SH-SY5Y (cell line): ENCODE measurements around the gene PIP4K2A.

Source experiments
- GATA2 ChIP-seq: IDR thresholded peaks from 2 replicates; pipeline ENCODE4 v1.6.1; 2011; ENCODE audit warnings: mild to moderate bottlenecking, low read depth, low read length
- GATA3 ChIP-seq: IDR thresholded peaks from 2 replicates; pipeline ENCODE4 v1.6.1; 2011; ENCODE audit warnings: low read depth, mild to moderate bottlenecking, low read length, moderate library complexity

PIP4K2A gene

DNA sequence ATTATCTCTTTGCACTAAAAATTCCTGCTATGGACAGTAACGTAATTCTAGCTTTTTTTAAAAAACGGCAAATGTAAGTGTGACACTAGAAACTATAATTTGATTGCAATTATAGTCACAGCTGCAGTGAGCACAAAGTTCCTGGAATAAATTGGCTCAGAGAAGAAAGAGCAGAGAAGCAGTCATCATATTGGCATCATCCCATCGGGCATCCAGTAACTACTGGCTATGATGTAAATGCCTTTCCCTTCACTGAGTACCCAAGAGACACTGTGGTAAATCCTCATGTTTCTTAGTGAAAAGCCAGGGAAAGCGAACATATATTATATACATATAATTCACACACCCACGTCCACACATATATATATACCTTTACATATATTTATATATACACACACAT lies 43.6 kb downstream of the PIP4K2A start:
- TF ChIP-seq GATA2 (no peak), GATA3 (no peak)

DNA sequence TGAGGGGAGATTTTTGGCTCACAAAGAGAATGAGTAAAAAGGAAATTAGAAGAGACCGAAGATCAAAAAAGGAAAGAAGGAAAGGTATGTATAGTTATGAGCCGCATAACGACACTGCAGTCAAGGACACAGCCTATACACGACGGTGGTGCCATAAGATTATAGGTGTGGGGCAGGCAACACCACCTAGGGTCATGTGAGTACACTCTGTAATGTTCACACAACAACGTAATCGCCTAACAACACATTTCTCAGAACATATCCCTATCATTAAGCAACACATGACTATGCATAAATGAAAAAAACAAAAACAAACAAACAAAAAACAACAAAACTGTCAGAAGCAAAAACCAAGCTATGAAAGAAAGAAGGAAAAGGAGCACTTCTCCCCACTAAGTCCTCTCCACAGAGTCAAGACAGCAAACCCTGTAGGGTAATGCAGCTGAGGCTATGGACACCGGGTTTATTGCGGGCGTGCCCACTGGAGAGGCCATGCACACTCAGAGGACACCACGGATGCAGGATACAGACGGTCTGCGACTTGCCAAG lies 45.1 kb downstream of the PIP4K2A start:
- no peak for TF ChIP-seq GATA3
- no peak for TF ChIP-seq GATA2

DNA sequence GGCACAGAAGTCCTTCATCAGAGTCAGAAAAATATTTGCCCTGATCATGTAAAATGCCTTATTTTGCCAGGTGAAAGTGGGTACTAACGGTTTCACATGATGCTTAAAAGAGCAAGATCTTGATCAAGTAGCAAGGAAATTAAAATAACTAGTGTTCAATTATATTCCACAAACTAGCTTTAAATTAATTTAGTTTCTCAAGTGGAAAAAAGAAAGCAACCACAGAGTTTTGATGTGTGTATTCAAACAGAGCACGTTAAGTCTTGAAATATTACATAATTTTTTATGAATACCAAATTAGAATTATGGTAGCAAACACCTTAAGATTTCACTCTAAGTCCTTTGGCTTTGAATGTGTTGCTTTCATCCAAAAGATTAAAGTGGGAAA lies 47.3 kb downstream of the PIP4K2A start:
- TF ChIP-seq GATA2 (no peak), GATA3 (no peak)

DNA sequence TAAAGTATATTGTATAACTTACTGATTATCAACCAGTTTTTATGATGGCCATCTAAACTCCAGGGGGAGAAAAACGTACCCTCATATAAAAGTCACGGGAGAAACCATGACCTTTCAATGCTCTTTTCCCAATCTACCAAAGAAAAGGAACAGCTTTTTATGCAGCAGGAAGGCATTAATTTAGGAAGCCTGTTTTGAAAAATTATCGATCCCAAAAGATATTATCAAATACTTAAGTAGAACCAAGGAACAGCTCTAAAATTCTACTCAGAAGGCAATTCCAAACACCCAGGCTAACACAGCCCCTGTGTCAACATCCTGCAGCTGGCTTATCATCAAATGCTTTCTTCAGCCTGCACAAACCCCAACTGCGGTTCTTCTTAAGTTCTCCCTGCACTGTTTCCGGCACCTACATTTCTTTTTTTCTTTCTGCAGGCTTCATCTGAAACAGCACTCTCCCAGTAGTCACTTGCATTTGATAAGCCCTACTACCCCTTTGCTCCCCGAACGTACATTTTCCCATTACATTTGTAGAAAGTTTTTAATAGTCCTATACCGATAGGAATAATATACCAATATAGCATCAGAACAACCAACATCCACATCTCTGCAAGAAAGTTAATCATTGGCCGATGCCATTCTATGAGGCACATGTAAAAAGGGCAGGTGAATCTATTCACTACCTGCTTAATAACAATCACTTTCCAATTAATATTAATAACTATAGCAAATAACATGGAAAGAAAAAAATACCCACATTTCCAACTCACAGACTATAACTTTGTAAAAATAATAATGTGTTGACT lies 47.9 kb downstream of the PIP4K2A start:
- TF ChIP-seq GATA2 (no peak), GATA3 (no peak)

DNA sequence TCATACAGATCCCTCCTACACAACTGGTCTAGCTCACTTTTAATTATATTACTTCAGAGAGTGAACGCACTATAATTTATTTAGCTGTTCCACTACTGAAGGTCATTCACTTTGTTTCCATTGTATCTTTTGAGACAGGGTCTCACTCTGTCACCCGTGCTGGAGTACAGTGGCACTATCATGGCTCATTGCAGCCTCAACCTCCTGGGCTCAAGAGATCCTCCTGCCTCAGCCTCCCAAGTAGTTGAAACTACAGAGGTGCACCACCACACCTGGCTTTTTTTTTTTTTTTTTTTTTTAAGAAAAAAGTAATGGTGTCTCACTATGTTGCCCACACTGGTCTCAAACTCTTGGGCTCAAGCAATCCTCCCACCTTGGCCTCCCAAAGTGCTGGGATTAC lies 49.0 kb downstream of the PIP4K2A start:
- TF ChIP-seq GATA3 = no peak
- no peak for TF ChIP-seq GATA2

DNA sequence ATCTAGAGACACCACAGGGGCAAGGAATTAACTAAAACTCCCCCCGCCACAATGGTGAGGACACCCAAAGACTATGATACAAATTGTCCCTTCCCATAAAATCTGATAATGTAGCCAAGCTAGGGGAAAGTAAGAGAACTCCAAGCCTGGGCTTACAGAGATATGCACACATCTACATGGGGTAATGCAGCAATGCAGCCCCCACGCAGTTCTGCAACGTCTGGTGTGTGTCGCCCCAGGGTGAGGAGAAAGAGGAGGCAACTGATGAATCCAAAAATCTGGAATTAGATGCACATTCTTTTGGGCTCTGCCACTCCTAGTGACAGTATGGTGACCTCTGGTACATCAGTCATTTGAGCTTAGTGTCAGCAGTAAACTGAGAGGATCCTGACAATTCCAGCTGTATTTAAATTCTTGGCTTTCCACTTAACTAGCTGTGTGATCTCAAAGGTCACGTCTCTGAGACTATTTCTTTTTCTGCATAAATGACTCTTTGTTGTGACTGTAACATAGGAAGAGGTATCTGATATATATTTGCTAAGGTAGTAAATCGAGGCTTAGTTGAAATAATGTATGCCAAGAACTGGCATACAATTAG lies 51.5 kb downstream of the PIP4K2A start:
- TF ChIP-seq GATA3 = no peak

DNA sequence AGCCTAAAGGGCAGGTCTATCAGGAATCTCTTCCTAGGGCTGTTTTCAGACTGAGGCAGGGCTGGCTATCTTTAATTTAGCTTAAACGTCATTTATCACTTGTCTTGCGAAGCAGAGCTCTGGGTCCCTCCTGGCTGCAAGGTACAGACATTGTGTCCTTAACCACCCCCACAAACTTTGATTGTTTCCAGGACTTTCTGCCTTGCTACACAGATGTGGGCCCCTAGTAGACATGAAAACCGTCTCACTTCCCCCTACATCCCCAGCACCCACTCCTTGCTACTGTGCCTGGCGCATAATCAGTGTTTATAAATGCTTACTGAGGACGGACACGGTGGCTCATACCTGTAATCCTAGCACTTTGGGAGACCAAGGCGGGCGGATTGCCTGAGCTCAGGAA lies 54.5 kb downstream of the PIP4K2A start:
- TF ChIP-seq GATA2 (no peak), GATA3 (no peak)

DNA sequence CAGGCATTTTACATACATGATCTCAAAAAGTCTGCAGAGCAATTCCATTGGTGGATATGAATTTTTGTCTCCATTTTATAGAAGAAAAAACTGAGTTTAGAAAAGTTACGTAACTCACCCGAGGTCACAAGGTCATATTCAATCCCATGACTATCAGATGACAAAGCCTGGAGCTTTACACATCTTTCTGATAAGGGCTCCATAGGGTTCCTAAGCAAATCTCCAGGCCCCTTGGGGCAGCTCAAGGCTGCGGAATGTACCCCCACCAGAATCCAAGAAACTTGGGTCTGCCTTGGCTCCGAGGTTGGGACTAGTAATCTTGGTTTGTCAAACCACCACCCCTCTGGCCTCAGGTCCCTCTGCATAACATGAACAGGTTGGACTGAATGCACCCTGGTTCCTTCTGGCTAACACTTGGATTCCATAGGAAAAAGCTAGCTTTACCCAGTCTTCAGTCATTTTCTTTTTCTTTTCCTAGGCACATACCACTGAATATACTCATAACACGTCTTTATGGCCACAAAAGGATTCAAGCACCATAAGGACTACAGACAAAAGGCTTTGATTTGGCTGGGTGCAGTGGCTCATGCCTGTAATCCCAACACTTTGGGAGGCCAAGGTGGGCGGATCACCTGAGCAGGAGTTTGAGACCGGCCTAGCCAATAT lies 55.5 kb downstream of the PIP4K2A start:
- TF ChIP-seq GATA3 (no peak), GATA2 (no peak)

DNA sequence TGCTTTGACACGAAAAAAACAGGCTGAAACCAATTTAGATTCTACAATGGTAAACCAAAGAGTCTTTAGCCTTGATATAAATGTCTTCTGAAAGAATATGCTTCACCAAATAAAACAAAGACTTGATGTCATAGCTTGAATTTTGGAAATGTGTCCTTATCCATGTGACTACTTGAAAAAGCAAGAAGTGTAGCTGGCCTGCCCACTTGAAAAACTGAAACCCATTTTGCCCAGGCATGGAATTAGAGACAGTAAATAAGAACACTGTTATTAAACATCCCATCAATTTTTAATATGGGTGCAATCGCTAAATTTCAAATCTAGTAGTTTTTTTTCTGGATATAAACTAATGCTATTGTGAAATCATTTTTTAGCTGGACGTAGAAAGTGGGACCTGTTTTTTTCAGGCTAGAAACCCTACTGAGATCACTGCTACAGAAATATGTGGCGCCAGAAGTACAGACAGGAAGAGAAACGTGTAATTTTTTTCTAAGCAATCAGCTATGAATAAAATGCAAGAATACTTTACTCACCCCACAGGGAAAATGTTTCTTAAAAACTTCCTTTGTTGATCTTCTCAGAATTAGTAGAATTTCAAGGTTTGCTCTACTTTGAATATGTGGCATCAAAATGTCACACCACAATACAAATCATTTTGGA lies 56.7 kb downstream of the PIP4K2A start:
- no peak for TF ChIP-seq GATA2
- no peak for TF ChIP-seq GATA3

DNA sequence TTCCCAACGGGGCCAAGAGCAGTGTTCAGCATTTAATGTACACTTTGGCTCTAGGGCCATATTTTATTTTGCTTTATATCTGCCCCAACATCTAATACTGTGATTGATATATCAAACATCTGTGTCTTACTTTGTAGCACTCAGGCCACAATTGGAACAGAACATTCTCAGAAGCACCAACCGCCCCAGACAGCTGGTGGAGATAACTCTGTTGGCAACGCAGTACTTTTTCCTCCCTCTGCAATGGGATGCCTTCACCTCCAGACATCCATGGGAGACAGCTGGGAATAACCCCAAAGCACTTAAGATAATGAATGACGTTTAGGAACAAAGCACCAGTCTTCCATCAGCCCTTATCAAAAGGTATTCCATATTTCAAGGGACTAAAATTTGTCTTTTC lies 57.4 kb downstream of the PIP4K2A start:
- no peak for TF ChIP-seq GATA3
- TF ChIP-seq GATA2 = no peak

DNA sequence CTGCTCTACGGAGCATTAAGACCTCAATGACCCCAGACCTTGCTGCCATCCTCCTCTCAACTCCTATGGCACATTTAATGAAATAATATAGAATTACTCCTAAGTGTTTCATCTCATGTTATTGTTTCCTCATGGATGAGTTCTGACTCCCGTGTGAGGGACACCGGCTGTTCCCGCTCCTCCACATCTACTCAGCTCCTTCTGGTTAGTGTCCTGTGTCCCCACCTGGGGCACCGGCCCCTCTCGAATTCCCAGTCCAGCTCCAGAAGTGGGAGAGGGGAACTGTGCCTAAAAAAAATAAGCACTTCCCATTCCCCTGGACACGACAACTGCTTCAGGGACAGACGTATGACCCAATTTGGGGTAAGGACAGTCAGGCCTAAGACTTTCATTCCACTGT lies 58.3 kb downstream of the PIP4K2A start:
- TF ChIP-seq GATA3 = no peak
- no peak for TF ChIP-seq GATA2

DNA sequence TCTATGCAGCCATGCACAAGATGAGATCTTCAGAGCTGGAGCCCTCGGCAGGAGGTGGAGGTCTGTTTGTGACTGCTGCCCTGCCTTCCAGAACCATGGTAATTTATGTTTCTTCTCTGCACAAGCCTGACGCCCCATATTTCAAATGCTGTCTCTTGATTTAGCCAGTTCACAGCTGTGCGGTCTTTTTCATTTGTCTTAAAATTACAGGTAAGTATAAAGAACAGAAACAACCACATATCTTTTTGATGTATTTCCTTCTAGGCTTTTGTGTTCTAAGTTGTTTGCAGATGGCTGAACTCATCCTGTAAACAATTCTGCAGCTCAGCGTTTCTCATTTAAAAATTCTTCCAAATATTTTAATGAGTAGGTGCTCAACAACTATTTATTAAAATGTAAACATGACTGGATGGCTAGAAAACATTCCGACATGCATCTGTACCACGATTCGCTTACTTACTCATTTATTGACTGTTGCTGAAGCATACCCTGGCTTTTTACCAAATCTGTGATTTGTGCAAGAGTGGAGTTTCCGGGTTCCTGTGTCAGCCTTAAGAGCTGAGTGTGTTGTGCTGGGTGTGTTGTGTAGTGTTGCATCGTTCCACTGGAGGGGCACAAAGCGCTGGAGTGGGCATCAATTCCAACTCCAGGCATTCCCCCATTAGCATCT lies 58.9 kb downstream of the PIP4K2A start:
- TF ChIP-seq GATA2 = no peak
- TF ChIP-seq GATA3 = no peak

DNA sequence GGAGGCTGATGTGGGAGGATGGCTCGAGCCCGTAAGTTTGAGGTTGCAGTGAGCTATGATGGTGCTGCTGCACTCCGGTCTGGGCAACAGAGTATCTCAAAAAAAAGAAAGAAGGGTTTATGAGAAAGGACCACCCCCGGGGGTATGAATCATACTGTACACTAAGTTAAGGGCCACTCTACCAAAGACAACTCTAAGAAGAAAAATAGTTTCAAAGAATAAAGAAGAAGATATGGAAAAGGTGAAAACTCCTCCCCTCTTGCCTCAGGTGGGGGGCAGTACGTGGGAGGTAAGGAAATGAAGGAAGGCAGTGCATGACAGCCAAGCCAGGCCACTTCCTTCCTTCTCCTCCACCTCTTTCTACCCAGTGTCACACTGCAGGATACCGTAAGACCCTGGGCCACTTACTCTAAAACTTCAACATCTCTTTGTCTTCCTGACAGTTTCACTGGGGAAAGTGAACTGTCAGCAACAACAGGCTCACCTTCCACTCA lies 61.3 kb downstream of the PIP4K2A start:
- TF ChIP-seq GATA3 = no peak
- TF ChIP-seq GATA2 = no peak
